Ovary (tissue), 9 donors: Measurements from ENCODE around the gene OTUD5. TPM values are rescaled to one million over a fixed set of nuclear protein-coding genes. Genes with fewer than 3 reads are reported as not detected.
A peak's percentile ranks its signal among the peaks of the same experiment; 100 is the strongest.

ENCODE experiments used
- DNase-seq, 5 donors: peaks; one replicate each; pipeline ENCODE4 v3.0.0-alpha.2; 2019 to 2020
- H3K27ac ChIP-seq, 2 donors: fragments of 200-600 bp; one replicate each; pipeline versions ENCODE4 v1.5.1 to v1.8.0; 2019 to 2022
- H3K27me3 ChIP-seq: fragments of 200-600 bp; one replicate; pipeline ENCODE4 v1.8.0; 2022
- H3K36me3 ChIP-seq: fragments of 200-600 bp; sonication (generic); one replicate; pipeline ENCODE4 v1.5.1; 2019
- H3K4me1 ChIP-seq: one replicate; pipeline ENCODE4 v1.8.1; 2013; ENCODE audit warnings: mild to moderate bottlenecking, moderate library complexity; ENCODE audit not compliant: insufficient read depth
- H3K4me3 ChIP-seq: fragments of 200-600 bp; sonication (generic); one replicate; pipeline ENCODE4 v1.5.1; 2017
- H3K9me3 ChIP-seq, 2 donors: fragments of 200-600 bp in 1 of 2; sonication (generic) in 1 of 2; one replicate each; pipeline versions ENCODE4 v1.5.1 to v1.8.1; 2013 to 2019; ENCODE audit warnings: mild to moderate bottlenecking in 1 of 2, moderate library complexity in 1 of 2
- EP300 ChIP-seq: sonication (generic); formaldehyde crosslinking; IDR thresholded peaks from one replicate; pipeline ENCODE4 v1.6.1; 2017; ENCODE audit warnings: antibody characterized with exemption
- POLR2A ChIP-seq: fragments of 450-650 bp; IDR thresholded peaks from one replicate; pipeline ENCODE4 v1.6.1; 2017; ENCODE audit warnings: antibody characterized with exemption, mild to moderate bottlenecking, moderate library complexity
- WGBS, 3 donors: extraction: QIAGEN DNeasy Blood & Tissue Kit in 1 of 3; methylation state at CpG; one replicate each; pipeline versions ENCODE4 v1.1.5 to v1.1.7; 2013 to 2017; 5-methylcytosine and 5-hydroxymethylcytosine counted together
- intact Hi-C, 4 donors: fragments of 100-400 bp; cut with DNase I; formaldehyde crosslinking; loops; one replicate each; pipeline versions ENCODE4 v1.11.0 to v1.15.1; 2022 to 2023
- polyA plus RNA-seq, 2 donors: library from polyadenylated mRNA; stranded (reverse); fragments of 200-250 nt in 1 of 2; fragments of 350-450 nt in 1 of 2; fragmentation: Illumina TruSeq in 1 of 2; extraction: RNeasy Lipid Tissue Mini Kit (QIAGEN cat#74804) in 1 of 2; gene quantifications; one replicate each; pipeline ENCODE4 v1.2.3, GENCODE V29; 2013 to 2014
- total RNA-seq, 7 donors: library from RNA; depleted of rRNA in 2 of 7; stranded (reverse); fragments of >200 nt in 2 of 7; fragmentation: NEBNext Ultra II Directional in 3 of 7; extraction: Animal tissue kit (Norgen Biotek cat#: 25700) in 3 of 7; gene quantifications; one replicate each; pipeline versions ENCODE4 v1.1.0 to v1.2.4, GENCODE V29; 2016 to 2023
- TF ChIP-seq, protein P1 (sequence below), 3 donors: fragments of 450-650 bp in 2 of 3; fragments of 200-600 bp in 1 of 3; IDR thresholded peaks; one replicate each; pipeline versions ENCODE4 v1.5.1 to v1.8.0; 2016 to 2022; ENCODE audit warnings: antibody characterized with exemption in 3 of 3, mild to moderate bottlenecking in 1 of 3
- donor health status: DM: no; HTN: no; CAD: no; lungs with moderate emphysema.
- donor health status: DM: no; HTN: no; CAD: no.
- donor health status: Bipolar disorder and iron deficiency.
- donor health status: DM: yes; HTN: yes; CAD: no.
- donor health status: DM: no; HTN: no; CAD: no.
- donor health status: DM: yes; HTN: yes; CAD: no.

Gene OTUD5
- total and polyA plus RNA-seq, 9 donors: 25.8 to 72.7 (median 53.8) TPM

DNA sequence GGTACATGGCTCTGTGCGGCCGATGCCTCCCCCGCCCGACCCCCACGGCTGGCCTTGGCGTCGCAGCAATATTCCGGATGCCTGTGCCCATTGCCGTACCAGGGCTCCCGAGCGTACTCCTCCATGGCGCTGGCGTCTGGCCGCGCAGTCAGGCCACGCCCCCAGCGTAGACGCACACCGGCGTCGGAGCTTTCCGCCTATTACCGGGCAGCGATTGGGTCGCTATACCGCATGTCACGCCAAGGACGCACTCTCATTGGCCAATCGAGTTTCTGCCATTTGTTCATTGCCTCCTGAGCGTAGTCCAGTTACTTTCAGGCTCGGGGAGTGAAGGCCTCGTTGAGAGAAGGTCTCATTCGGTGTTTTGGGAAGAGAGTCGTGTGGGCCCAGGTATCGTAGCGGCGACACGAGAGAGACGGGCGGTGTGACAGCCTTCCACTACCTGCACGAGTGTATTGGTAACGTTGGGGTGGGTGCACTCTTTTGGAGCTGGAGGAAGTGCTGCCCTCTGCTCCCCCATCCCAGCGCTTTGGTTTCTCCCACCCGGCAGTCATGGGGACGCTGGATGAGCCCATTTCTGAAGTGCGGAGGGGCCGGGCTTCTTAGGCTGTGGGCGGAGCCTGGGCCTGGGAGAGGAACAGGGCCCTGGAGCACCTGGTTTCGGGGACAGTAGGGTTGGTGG is 59.6 kb downstream of the OTUD5 start, which contains the start of the genes PQBP1 and TIMM17B:
Gene PQBP1, plus strand, starts transcription at position 306 of the 682 bp plus-strand sequence. CDS start 580 bp downstream, outside the sequence.
Gene TIMM17B, minus strand, starts transcription at position 144 of the 682 bp plus-strand sequence. Its CDS starts 19 bp downstream, at position 125.
- H3K27me3 ChIP-seq: no peaks in the 10 kb centered on the region
- H3K36me3 ChIP-seq: no peaks in the 10 kb centered on the region
- peaks cover 3% of the 10 kb centered on the region for H3K4me1 ChIP-seq
- WGBS, 3 donors: 33 to 42% (median 38%) methylated on average over 47 to 49 of the region's 49 CpGs
- H3K27ac ChIP-seq: peak within 1 kb of the TSS; percentile 91 to 92
- peak; percentile 86 for TF ChIP-seq POLR2A
- TF ChIP-seq, protein P1, sequence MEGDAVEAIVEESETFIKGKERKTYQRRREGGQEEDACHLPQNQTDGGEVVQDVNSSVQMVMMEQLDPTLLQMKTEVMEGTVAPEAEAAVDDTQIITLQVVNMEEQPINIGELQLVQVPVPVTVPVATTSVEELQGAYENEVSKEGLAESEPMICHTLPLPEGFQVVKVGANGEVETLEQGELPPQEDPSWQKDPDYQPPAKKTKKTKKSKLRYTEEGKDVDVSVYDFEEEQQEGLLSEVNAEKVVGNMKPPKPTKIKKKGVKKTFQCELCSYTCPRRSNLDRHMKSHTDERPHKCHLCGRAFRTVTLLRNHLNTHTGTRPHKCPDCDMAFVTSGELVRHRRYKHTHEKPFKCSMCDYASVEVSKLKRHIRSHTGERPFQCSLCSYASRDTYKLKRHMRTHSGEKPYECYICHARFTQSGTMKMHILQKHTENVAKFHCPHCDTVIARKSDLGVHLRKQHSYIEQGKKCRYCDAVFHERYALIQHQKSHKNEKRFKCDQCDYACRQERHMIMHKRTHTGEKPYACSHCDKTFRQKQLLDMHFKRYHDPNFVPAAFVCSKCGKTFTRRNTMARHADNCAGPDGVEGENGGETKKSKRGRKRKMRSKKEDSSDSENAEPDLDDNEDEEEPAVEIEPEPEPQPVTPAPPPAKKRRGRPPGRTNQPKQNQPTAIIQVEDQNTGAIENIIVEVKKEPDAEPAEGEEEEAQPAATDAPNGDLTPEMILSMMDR (IDR thresholded peaks at IDR 0.05): no peak
- peak within 1 kb of the TSS; percentile 78 for H3K4me3 ChIP-seq
- intact Hi-C loops: no loop called here
- DNase-seq: peak; percentile 86 to 91 (median 89)
- no peaks in the 10 kb centered on the region for H3K9me3 ChIP-seq

DNA sequence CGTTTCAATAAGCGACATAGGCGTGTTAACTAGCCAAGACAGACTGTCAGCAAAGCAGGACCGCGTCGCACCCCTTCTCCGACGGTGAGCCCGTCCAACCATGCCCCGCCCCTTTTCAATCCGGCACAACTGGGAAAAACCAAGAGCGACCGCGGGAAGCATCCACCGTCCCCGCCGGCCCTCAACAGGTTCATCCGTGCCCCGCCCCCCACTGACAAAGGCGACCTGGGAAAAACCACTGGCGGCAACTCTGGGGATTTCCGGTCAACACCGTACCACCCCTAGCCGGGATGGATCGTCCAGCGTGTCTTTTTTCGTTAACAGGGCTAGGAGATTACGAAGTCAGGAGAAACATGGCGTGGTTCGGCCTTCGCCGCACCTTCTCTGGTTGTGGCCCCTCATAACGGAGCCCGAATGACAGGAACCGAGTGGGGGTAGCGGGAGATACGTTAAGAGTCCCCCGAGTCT is 60.2 kb downstream of the OTUD5 start:
- WGBS, 3 donors: 28 to 61% (median 35%) methylated on average over 27 to 38 of the region's 38 CpGs
- peak overlapping the region; percentile 78 for H3K4me3 ChIP-seq
- DNase-seq: peak; percentile 83 to 88 (median 87)
- TF ChIP-seq EP300: peak; percentile 27
- TF ChIP-seq POLR2A: no peak
- TF ChIP-seq, protein P1 (IDR thresholded peaks at IDR 0.05): peak in 1 of 3 donors; percentile 5
- peak overlapping the region; percentile 91 to 92 for H3K27ac ChIP-seq
- no peaks in the 10 kb centered on the region for H3K36me3 ChIP-seq
- H3K9me3 ChIP-seq: no peaks in the 10 kb centered on the region
- intact Hi-C loops: no loop called here
- H3K4me1 ChIP-seq: peaks cover 3% of the 10 kb centered on the region
- no peaks in the 10 kb centered on the region for H3K27me3 ChIP-seq

GRCh38 chrX:48896611-48897011 is 60.8 kb downstream of the OTUD5 start:
- DNase-seq: peak in 1 of 5 donors; percentile 26
- intact Hi-C loops: no loop called here
- no peak for TF ChIP-seq EP300
- TF ChIP-seq, protein P1 (IDR thresholded peaks at IDR 0.05): no peak
- no peak for TF ChIP-seq POLR2A

DNA sequence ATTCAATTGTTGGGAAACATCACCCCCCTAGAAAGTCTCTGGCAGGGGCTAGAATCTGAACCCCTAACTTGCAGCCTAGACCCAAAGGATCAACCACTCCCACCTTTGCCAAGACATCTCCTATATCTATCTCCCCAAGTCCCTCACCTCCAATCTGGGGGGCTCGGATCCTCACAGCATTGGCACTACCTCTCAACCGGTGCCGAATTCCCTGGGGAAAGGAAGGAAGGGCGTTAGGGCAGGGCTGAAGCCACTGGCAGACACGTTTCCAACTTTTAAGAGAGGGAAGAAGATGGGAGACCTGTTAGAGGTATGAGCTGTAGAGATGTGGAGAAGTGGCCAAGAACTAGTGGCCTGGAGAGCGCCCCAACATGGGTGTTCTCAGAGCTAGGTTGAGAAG is 62.5 kb downstream of the OTUD5 start:
- H3K27me3 ChIP-seq: no peaks in the 10 kb centered on the region
- no peak for TF ChIP-seq POLR2A
- no peak for TF ChIP-seq EP300
- TF ChIP-seq, protein P1 (IDR thresholded peaks at IDR 0.05): no peak
- no peak overlapping the region for H3K27ac ChIP-seq
- 69 to 77% (median 74%) methylated on average over 6 of the region's 6 CpGs for WGBS, 3 donors
- no peaks in the 10 kb centered on the region for H3K36me3 ChIP-seq
- no peak overlapping the region for H3K4me3 ChIP-seq
- H3K9me3 ChIP-seq: no peaks in the 10 kb centered on the region
- H3K4me1 ChIP-seq: peaks cover 3% of the 10 kb centered on the region
- intact Hi-C loops: no loop called here
- peak in 1 of 5 donors; percentile 7 for DNase-seq

More at GRCh38 chrX:48896611-48897011, 60.8 kb downstream of the OTUD5 start:
- WGBS, 3 donors: 50 to 65% (median 51%) methylated on average over 9 of the region's 9 CpGs
- Histone ChIP-seq H3K4me3 (peak overlapping the region; percentile 78), H3K36me3 (no peaks in the 10 kb centered on the region), H3K4me1 (peaks cover 3% of the 10 kb centered on the region), H3K9me3 (no peaks in the 10 kb centered on the region), H3K27me3 (no peaks in the 10 kb centered on the region), H3K27ac (peak overlapping the region; percentile 91 to 92)
